GM20431 (cell line): ENCODE results near the gene ABHD3.
"Not testable (repeated sequence)": the region's sequence is repeated elsewhere in the genome, so short reads cannot be mapped to it uniquely, and the experiment has no call there.

Experiments used
- in situ Hi-C: fragments of 300-500 bp; cut with MseI, MboI; formaldehyde crosslinking; loops from one replicate; pipeline ENCODE4 v1.15.0; 2020; ENCODE audit warnings: low sequenced_read_pairs; ENCODE audit not compliant: unreplicated experiment

ABHD3 gene

DNA sequence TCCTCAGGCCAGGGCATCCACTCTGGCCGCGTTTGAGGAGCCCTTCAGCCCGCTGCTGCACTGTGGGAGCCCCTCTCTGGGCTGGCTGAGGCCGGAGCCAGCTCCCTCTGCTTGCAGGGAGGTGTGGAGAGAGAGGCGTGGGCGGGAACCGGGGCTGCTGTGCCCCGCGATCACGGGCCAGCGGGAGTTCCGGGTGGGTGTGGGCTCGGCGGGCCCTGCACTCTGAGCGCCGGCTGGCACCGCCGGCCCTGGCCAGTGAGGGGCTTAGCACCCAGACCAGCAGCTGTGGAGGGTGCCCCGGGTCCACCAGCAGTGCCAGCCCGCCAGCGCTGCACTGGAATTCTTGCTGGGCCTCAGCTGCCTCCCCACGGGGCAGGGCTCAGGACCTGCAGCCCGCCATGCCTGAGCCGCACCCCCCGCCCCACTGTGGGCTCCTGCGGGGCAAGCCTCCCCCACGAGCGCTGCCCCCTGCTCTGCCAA, 1.9 kb upstream of the ABHD3 start:
- in situ Hi-C loops = no loop called here

DNA sequence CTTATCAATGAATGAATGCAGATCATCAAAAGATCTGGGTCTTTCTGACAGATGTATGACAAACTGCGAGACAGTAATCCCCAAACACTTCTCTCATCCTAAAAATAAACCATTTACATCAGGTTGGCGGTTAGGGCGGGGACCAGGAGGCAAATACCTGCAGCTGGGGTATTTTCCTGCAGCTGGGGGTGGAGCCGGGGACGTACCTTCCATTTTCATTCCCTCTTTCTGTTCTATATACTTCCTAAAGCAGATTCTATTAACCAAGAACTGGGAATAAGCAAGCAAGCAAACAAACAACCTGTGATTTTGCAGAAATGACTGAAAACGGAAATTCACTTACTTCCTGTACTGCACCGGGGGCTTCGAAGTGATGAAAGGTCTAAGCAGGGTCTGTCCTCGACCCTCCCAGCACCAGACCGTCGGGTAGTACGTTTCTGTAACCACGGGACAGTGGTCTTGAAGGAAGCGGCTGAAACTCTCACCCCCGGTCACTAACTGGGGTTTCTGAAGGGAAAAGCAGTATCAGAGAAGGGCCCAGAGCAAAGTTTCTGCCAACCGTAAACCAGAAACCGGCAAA, 1.2 kb downstream of the ABHD3 start:
- in situ Hi-C loops = no loop called here

DNA sequence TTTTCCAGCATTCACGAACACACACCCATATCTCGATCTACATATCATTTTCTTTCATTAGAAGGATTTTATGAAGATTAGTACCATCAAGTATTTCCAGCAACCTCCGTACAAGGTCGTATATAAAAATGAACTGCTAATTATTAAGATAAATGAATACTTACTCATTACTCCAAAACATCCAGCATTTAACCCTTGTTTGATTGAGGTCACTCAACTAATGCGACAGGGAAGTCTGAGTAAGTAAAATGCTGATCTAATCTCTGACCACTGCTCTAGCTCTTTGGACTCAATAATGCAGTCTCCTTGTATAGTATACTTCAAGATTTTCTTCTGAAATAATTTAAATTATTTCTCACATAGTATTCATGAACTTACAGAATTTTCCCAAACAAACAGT, 2.0 kb downstream of the ABHD3 start:
- in situ Hi-C loops = no loop called here

DNA sequence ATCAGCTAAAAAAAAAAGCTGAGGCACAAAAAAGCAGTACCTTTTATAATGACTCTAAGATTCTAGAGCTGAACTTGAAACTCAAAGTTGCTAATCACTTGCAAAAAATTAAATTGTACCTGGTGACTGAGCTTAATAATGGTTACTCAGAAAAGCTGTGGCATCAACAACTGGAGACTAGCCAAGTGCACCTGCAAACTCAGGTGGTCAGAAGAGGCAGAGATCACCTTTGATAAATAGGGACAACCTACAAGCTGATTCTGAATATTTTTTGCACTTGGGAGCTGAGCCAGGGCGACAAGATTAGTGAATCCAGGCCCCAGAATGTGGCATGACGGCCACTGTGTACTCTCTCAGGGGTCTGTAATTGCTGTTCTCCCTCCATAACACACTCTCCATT, 3.0 kb downstream of the ABHD3 start:
- in situ Hi-C loops = no loop called here

DNA sequence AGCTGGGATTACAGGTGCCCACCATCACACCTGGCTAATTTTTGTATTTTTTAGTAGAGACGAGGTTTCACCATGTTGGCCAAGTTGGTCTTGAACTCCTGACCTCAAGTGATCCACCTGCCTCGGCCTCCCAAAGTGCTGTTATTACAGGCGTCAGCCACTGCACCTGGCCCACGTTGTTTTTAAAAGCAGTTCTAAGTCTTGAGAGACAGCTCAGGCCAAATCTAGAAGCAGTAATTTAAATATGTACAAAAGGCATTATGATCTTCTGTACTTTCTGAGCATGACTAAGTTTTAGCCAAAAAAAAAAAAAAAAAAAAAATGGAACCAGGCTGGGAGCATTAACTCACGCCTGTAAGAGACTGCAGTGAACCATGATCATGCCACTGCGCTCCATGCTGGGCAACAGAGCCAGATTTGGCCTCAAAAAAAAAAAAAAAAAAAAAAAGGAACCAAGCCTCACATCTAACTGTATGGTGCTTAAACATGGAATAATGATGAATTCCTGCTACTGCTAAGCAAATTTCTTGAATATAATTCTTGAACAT, 4.0 kb downstream of the ABHD3 start:
- in situ Hi-C loops = no loop called here

DNA sequence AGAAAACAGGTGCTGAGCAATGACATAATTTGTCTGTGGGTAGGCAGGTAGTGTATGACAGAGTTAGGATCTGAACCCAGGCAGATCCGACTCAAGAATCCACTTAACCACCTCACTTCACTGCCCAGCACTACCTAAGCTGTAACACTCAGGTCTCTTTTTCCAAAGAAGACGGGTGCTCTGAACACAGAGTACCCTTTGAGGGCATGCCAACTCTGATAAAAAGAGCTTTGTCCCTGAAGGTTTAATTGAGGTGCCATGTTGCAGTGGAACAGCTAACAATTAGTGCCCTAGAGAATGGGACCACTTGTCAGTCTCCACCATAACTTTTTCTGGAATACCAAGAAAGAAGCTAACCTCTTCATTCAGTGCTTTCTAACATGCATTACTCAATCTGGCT, 11.3 kb downstream of the ABHD3 start:
- in situ Hi-C loops = no loop called here

DNA sequence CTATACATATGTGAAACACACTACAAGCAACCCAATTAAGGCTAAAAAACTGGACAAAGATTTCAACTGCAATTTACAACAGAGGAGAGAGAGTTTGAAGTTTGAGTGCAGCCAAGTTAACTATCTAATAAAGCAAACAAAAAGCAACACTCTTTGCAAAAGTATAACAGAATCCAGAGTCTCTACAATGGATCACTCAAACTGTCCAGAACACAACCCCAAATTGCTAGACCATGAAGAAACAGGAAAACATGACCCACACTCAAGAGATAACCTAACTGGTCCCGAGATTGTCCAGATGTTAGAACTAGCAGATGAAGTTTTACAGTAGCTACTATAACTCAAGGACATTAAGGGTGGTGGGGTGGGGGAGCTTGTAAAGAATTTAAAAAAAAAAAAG, 14.8 kb downstream of the ABHD3 start:
- in situ Hi-C loops = no loop called here

DNA sequence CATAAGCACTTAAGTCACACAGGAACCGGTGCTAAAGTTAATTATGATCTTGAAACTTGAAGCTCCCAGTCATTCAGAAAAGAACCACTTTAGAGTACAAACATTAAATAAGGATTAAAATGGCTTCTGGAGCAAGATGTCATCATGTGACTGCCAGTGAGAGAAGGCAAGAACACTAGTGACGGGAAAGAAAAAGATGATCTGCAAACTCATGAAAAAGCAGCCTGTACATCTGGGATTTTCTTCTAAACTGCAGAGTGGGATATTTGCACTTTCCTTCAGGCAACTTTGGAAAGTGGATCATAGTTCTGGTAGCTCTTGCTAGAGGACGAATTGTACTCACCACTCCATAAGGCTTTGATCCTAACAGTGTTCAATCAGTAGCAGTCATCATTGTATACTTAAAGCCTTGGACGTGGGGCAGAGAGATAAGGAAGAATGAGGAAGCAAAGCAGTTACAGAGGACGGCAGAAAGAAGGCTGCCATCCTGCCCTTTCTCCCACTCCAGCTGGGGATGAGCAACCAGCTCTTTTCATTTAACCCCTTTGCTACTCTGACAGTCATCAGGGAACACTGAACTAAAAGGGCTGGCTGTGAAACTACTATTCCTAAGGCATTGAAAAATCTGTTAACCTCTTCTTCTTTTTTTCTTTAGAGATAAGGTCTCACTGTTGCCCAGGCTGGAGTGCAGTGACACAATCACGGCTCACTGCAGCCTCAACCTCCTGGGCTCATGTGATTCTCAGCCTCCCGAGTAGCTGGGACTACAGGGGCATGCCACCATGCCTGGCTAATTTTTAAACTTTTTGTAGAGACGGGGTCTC, 18.1 kb downstream of the ABHD3 start:
- in situ Hi-C loops = no loop called here

DNA sequence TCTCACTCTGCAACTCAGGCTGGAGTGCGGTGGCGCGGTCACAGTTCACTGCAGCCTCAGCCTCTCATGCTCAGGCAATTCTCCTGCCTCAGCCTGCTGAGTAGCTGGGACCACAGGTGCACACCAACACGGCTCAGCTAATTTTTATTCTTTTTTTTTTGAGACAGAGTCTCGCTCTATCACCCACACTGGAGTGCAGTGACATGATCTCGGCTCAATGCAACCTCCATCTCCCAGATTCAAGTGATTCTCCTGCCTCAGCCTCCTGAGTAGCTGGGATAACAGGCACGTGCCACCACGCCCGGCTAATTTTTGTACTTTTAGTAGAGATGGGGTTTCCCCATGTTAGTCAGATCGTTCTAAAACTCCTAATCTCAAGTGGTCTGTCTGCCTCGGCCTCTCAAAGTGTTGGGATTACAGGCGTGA, 19.0 kb downstream of the ABHD3 start:
- in situ Hi-C loops = not testable (repeated sequence)

DNA sequence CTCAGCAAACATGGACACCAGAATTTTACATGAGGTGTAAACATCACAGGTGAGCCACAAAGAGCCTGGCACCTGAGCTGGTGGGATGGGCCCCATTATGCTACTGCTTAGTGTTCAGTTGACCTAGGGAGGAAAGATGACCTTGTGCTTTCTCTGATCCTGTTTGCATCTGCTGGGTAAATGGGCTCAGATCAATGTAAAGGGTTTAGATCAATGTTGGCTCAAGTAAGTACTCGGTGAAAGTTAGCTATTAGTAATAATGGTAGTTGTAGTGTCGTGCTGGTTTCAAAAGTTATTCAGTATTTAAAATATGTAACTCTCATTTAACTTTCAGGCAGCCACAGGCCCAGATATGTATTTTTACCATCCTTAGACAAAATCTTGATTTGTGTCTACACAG, 19.8 kb downstream of the ABHD3 start:
- in situ Hi-C loops = no loop called here

DNA sequence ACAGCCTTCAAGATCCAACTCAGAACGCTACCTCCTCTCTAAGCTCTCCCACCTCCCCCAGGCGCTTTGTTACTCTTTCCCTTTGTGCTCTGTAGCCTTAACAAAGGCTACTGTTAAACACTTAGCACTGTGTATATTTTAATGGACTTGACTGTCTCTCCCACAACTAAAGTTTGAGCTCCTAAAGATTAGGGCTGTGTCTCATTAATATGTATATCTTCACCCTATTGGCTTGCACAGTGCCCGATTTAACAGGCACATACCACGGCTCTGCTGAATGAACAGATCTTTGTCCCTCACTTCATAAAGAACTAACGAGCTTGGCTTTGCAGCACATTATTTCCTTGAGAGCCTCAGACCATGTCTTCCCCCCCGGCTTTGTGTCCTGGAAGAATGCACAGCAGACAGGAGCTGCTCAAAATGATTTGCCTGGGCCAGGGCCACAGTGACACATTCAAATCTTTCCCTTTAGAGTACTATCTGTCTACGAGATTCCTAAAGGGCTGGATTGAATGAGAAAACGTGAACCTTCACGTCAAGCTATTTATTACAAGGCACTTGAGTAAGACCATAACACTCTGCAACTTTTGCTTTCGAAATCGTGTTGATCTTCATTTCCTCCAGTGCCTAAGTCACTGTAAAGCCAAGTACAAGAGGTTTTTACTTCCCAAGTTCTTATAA, 22.1 kb downstream of the ABHD3 start:
- in situ Hi-C loops = no loop called here

DNA sequence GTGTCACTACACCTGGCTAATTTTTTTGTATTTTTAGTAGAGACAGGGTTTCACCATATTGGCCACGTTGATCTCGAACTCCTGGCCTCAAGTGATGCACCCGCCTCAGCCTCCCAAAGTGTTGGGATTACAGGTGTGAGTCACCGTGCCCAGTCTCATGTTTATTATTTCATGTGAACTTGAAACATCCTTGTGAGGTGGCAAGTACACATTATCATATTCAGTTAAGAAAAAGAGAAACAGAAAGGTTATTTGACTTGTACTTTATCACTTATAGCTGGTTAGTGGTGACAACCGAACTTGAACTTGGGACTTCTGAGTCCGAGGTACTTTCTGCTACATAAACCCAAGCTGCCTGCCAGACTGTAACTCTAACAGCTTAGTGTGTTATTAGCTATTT, 24.4 kb downstream of the ABHD3 start:
- in situ Hi-C loops = no loop called here

DNA sequence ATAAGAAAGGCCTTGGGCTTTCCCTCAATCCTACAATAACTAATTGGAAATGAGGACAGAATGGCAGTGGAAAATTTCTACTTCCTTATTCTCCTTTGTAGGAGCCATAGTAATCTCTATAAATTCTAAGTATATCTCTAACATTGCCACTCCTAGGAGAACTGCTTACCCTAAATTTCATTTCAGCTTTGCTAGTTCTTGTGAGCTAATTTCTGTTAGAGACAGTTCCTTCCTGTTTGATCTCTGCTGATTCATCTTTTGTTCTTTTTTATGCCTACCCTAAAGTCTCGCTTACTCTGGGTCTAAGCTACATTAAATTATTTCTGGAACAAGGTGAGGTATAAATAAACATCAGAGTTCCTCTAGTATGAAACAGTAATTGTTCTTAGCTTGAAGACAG, 25.7 kb downstream of the ABHD3 start:
- in situ Hi-C loops = no loop called here

DNA sequence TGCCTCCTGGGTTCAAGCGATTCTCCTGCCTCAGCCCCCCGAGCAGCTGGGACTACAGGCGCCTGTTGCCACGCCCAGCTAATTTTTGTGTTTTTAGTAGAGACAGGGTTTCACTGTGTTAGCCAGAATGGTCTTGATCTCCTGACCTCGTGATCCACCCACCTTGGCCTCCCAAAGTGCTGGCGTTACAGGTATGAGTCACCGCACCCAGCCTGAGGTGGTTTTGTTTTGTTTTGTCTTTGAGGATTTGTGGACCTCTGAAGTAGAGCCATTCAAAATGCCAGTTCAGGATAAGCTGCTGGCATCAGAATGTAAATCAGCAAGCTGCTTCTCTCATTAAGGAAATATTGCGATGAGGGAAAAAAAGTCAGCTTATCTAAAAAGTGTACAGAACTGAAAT, 29.2 kb downstream of the ABHD3 start:
- in situ Hi-C loops = not testable (repeated sequence)

DNA sequence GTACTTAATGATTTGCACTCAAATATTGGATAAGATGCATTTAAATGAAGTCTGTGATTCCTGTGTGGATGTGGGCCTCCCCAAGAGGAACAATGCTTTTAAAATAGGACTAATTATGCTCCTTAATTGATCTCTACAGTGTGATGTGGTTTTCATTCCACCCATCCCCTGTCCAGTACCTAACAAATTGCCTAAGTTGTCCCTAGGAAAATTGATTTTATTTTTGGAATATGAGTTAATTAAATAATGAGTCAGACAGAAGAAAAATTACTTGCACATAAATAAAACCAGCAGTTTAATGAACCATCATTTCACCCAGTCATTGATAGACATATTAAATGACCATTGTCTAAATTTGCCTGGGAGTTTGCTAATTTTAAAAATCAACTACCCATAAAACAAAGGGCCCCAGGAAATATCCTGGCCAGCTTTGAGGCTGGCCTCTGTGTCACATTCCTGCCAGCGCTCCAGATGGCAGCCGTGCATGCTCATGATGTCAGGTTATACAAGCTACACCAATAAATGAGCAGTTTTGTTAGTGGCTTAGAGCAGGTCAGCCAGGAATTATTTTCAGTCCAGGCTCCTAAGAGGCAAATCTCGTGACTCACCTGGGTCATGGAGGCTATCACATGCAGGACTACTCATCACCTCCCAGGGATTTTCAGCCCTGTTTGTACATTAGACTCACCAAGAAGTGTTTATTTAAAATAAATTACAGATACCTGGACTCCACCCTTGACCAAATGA, 31.9 kb downstream of the ABHD3 start:
- in situ Hi-C loops = no loop called here

DNA sequence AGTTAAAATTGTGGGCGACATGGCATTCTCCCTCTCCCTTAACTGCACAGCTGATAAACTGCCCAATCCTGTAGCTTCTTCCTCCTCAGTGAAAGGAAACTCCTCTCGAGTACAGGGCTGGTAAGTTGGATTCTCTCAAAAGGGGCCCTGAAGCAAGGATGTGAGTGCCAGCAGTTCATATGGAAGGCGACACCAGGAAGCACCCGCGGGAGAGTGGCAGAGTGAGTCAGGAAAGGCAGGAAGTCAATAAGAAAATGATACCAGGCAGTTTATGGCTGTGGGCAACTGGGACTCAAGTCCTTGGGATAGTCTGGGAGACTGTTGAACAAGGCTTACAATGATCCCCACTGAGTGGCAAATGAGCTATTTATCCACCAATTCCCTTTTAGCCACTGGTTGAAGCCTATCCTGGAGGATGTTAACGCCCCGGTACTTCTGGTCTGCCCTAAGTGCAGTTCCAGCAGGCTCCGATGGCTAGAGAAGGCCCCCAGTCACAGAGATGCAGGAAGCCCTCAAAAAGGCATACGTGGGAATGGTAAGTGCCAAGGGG, 34.8 kb downstream of the ABHD3 start:
- in situ Hi-C loops = no loop called here

DNA sequence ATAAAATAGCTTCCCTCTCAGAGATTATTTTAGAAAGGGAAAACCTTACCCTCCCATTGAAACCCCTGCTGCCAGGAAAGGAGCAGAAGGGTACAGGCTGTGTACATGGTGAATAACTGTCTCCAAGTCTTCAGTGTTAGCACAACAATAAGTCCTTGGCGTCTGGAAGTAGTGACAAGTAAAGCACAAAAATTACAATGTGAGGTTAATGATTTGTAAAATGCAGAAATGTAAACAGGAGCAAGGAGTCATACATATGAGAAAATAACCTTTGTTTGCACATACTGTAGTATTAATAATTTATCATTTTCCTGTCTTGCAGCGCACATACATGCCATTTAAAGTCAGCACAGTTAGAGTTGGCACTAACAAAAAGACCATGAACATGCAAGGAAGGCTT, 40.5 kb downstream of the ABHD3 start:
- in situ Hi-C loops = no loop called here

DNA sequence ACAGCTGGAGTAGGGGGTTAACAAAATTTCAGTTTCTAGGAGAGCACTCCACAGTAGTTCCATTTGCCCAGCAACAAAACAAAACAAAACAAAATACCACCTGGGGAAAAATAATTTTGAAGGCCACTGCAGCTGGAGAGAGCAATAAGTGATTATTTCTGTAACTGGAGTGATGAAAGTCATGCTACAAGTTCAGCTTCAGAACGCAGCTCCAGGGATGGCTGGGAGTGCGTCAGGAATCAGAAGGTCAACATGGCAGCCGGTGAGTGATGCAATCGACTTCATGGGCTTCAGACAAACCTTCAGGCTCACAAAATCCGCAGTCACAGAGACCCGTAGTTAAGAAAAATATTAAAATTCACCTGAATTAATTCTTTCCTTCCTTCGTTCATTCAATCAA, 41.0 kb downstream of the ABHD3 start:
- in situ Hi-C loops = no loop called here

DNA sequence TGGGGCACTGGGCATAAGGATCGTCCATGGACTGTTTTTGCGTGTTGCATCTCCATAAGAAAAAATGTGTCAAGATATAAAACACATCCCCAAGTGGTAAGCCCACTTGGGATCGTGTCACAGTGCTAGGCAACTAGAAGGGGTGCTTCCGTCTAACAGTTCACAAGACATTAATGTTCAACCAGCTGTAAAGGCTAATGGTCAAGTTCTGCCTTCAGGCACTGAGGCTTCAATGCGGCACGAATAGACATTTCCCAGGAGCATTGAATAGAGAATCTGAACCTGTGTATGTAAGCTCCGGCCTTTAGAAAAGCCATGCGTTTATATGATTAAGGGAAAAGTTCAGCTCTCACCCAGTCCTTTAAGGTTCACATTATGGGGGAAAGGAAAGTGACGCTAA, 42.0 kb downstream of the ABHD3 start:
- in situ Hi-C loops = no loop called here

DNA sequence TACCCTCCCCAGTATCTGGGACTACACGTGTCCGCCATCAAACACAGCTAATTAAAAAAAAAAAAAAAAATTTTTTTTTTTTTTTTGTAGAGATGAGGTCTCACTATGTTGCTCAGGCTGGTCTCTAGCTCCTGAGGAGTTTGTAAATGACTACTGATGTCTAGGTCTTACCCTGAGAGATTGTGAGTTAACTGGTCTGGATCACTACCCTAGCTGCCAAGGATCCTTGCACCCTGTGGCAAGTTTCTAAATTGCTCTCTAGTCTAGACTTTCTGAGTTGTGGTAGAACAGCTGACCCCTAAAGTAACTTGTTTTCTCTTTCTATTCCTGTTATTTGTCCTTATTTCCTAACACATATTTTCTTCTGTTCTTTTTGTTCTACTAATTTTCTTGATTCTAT, 44.5 kb downstream of the ABHD3 start:
- in situ Hi-C loops = no loop called here
